ENCODE results near the gene KRTAP19-7.

The KRTAP19-7 gene

GRCh38 chr21:30580132-30580531 lies 19.0 kb upstream of the KRTAP19-7 start:
- TF ChIP-seq, protein P1, sequence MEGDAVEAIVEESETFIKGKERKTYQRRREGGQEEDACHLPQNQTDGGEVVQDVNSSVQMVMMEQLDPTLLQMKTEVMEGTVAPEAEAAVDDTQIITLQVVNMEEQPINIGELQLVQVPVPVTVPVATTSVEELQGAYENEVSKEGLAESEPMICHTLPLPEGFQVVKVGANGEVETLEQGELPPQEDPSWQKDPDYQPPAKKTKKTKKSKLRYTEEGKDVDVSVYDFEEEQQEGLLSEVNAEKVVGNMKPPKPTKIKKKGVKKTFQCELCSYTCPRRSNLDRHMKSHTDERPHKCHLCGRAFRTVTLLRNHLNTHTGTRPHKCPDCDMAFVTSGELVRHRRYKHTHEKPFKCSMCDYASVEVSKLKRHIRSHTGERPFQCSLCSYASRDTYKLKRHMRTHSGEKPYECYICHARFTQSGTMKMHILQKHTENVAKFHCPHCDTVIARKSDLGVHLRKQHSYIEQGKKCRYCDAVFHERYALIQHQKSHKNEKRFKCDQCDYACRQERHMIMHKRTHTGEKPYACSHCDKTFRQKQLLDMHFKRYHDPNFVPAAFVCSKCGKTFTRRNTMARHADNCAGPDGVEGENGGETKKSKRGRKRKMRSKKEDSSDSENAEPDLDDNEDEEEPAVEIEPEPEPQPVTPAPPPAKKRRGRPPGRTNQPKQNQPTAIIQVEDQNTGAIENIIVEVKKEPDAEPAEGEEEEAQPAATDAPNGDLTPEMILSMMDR (IDR thresholded peaks at IDR 0.05; ENCODE audit: insufficient read depth, low read depth, low read length, missing control alignments): no peak
- no peak for DNase-seq (ENCODE audit: low read depth)
- H3K4me3 ChIP-seq (ENCODE audit: low read depth, low read length): no peak overlapping the region

DNA sequence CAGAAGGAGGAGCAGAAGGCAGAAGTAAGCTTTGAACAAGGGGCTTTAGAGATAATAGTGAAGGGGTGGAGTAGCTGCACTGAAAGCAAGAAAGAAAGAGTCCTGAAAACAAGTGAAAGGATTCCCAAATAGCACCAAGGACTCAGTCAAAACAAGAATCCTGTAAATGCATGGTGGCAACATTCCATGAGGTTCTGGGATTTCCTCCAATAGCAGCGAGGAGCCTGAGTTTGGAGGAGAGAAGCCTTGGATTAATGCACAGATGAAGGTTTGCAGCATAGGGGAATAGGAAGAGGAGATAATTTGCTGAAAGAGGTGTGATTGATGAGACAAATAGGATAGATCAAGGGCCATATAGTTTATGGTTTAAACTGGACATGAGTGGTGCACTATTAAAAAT lies 18.2 kb upstream of the KRTAP19-7 start:
- no peak for DNase-seq (ENCODE audit: low read depth)
- TF ChIP-seq, protein P1 (IDR thresholded peaks at IDR 0.05; ENCODE audit: insufficient read depth, low read depth, low read length, missing control alignments): no peak

GRCh38 chr21:30577766-30578165 lies 16.7 kb upstream of the KRTAP19-7 start:
- H3K4me3 ChIP-seq (ENCODE audit: low read depth, low read length): no peak overlapping the region
- TF ChIP-seq, protein P1 (IDR thresholded peaks at IDR 0.05; ENCODE audit: insufficient read depth, low read depth, low read length, missing control alignments): no peak
- DNase-seq (ENCODE audit: low read depth): no peak

More for the DNA sequence above, 18.2 kb upstream of the KRTAP19-7 start:
- H3K4me3 ChIP-seq (ENCODE audit: low read depth, low read length): no peak overlapping the region

DNA sequence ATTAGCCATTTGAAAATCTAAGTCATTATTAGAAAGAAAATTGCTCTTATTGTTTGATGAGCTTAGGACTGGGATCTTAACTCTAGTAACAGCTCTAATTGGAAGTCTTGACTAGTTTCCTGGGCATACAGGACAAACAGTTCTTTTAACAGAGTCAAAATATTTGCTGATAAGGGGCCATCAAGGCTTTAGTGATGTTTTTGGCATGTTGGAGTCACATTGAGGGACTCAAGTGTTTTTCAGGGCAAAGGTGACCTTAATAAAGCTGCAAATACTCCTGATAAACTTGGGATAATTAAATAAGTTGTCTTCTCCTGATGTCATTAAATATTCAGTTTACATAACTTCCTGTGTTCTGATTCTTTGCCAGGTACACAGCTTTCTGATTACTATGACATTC lies 6.5 kb upstream of the KRTAP19-7 start:
- H3K4me3 ChIP-seq (ENCODE audit: low read depth, low read length): no peak overlapping the region
- TF ChIP-seq, protein P1 (IDR thresholded peaks at IDR 0.05; ENCODE audit: insufficient read depth, low read depth, low read length, missing control alignments): no peak
- no peak for DNase-seq (ENCODE audit: low read depth)

GRCh38 chr21:30563630-30564029 lies 2.5 kb upstream of the KRTAP19-7 start:
- TF ChIP-seq, protein P1 (IDR thresholded peaks at IDR 0.05; ENCODE audit: insufficient read depth, low read depth, low read length, missing control alignments): no peak
- no peak overlapping the region for H3K4me3 ChIP-seq (ENCODE audit: low read depth, low read length)
- no peak for DNase-seq (ENCODE audit: low read depth)

GRCh38 chr21:30563072-30563471 lies 2.0 kb upstream of the KRTAP19-7 start:
- TF ChIP-seq, protein P1 (IDR thresholded peaks at IDR 0.05; ENCODE audit: insufficient read depth, low read depth, low read length, missing control alignments): no peak
- no peak overlapping the region for H3K4me3 ChIP-seq (ENCODE audit: low read depth, low read length)

DNA sequence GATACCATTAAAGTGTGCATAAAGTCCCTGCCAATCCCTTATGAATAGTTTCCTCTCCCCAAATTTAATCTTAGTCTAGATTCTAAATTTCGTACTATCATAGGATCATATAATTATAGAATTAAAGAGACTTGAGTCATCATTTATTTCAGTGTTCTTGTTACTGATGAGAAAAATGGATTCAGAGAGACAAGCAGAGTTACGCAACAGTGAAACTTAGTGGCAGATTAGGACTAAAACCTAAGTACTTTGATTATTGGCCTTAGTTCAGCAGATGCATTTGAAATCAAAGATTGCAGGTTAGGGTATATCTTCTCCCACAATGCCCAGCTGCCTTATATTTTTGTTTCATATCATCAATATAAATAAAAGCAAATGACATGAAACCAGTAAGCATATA lies 843 bp upstream of the KRTAP19-7 start:
- DNase-seq (ENCODE audit: low read depth): no peak
- TF ChIP-seq, protein P1 (IDR thresholded peaks at IDR 0.05; ENCODE audit: insufficient read depth, low read depth, low read length, missing control alignments): no peak
- no peak overlapping the region for H3K4me3 ChIP-seq (ENCODE audit: low read depth, low read length)

More at GRCh38 chr21:30563072-30563471, 2.0 kb upstream of the KRTAP19-7 start:
- DNase-seq (ENCODE audit: low read depth): no peak
